Activated naive CD8-positive, alpha-beta T cell (primary cell): ENCODE data around the gene STARD3.

Source experiments
- H3K27ac Mint-ChIP-seq: one replicate; pipeline ENCODE4 v1.8.0; 2021; ENCODE audit warnings: mixed read lengths
- H3K27me3 Mint-ChIP-seq: one replicate; pipeline ENCODE4 v1.8.0; 2021; ENCODE audit warnings: mixed read lengths
- H3K36me3 Mint-ChIP-seq: one replicate; pipeline ENCODE4 v1.8.0; 2021; ENCODE audit warnings: mixed read lengths
- H3K4me1 Mint-ChIP-seq: one replicate; pipeline ENCODE4 v1.8.0; 2021; ENCODE audit warnings: low read depth, mixed read lengths
- H3K4me3 Mint-ChIP-seq: one replicate; pipeline ENCODE4 v1.8.0; 2021; ENCODE audit warnings: mild to moderate bottlenecking, mixed read lengths
- H3K9me3 Mint-ChIP-seq: one replicate; pipeline ENCODE4 v1.8.0; 2021; ENCODE audit warnings: low read depth, mixed read lengths

Gene STARD3

GRCh38 chr17:39624313-39624712 lies 12.6 kb upstream of the STARD3 start:
- Mint-ChIP-seq H3K9me3 (no peaks in the 10 kb centered on the region), H3K4me3 (no peak overlapping the region), H3K27me3 (peaks cover 4% of the 10 kb centered on the region), H3K36me3 (no peaks in the 10 kb centered on the region), H3K4me1 (peaks cover 20% of the 10 kb centered on the region), H3K27ac (no peak overlapping the region)

- Mint-ChIP-seq H3K36me3 (no peaks in the 10 kb centered on the region), H3K9me3 (no peaks in the 10 kb centered on the region), H3K4me1 (peaks cover 20% of the 10 kb centered on the region), H3K4me3 (peak overlapping the region; percentile 44), H3K27ac (no peak overlapping the region), H3K27me3 (peaks cover 4% of the 10 kb centered on the region)
Measured at GRCh38 chr17:39625198-39625785, 11.7 kb upstream of the STARD3 start.

GRCh38 chr17:39626171-39627046 lies 10.5 kb upstream of the STARD3 start, which contains the start of gene PPP1R1B:
TSS of gene PPP1R1B (plus strand) at chr17:39626952. CDS start at chr17:39627393, 441 bp downstream.
- no peaks in the 10 kb centered on the region for H3K36me3 Mint-ChIP-seq
- H3K4me1 Mint-ChIP-seq = peaks cover 23% of the 10 kb centered on the region
- H3K4me3 Mint-ChIP-seq = peak within 1 kb of the TSS; percentile 75
- no peaks in the 10 kb centered on the region for H3K9me3 Mint-ChIP-seq
- no peak within 1 kb of the TSS for H3K27ac Mint-ChIP-seq
- H3K27me3 Mint-ChIP-seq = peaks cover 7% of the 10 kb centered on the region

- Mint-ChIP-seq H3K36me3 (no peaks in the 10 kb centered on the region), H3K9me3 (no peaks in the 10 kb centered on the region), H3K27ac (no peak overlapping the region), H3K4me3 (peak overlapping the region; percentile 75), H3K4me1 (peaks cover 20% of the 10 kb centered on the region), H3K27me3 (peaks cover 7% of the 10 kb centered on the region)
Measured at GRCh38 chr17:39627047-39627711, 9.8 kb upstream of the STARD3 start.

- H3K4me1 Mint-ChIP-seq = peaks cover 17% of the 10 kb centered on the region
- no peaks in the 10 kb centered on the region for H3K9me3 Mint-ChIP-seq
- peaks cover 7% of the 10 kb centered on the region for H3K27me3 Mint-ChIP-seq
- H3K36me3 Mint-ChIP-seq = no peaks in the 10 kb centered on the region
- H3K4me3 Mint-ChIP-seq = peak overlapping the region; percentile 58
- H3K27ac Mint-ChIP-seq = peak overlapping the region; percentile 28
Measured at GRCh38 chr17:39627712-39628516, 9.0 kb upstream of the STARD3 start.

GRCh38 chr17:39628655-39629493 lies 8.1 kb upstream of the STARD3 start:
- H3K4me3 Mint-ChIP-seq = no peak overlapping the region
- H3K27me3 Mint-ChIP-seq = peaks cover 7% of the 10 kb centered on the region
- peaks cover 12% of the 10 kb centered on the region for H3K4me1 Mint-ChIP-seq
- H3K27ac Mint-ChIP-seq = no peak overlapping the region
- H3K36me3 Mint-ChIP-seq = no peaks in the 10 kb centered on the region
- no peaks in the 10 kb centered on the region for H3K9me3 Mint-ChIP-seq

- Mint-ChIP-seq H3K9me3 (no peaks in the 10 kb centered on the region), H3K27ac (no peak overlapping the region), H3K4me1 (peaks cover 17% of the 10 kb centered on the region), H3K36me3 (no peaks in the 10 kb centered on the region), H3K27me3 (peaks cover 7% of the 10 kb centered on the region), H3K4me3 (no peak overlapping the region)
Measured at GRCh38 chr17:39629494-39629880, 7.5 kb upstream of the STARD3 start.

GRCh38 chr17:39629898-39630297 lies 7.0 kb upstream of the STARD3 start:
- Mint-ChIP-seq H3K36me3 (no peaks in the 10 kb centered on the region), H3K4me3 (no peak overlapping the region), H3K27me3 (peaks cover 7% of the 10 kb centered on the region), H3K4me1 (peaks cover 17% of the 10 kb centered on the region), H3K9me3 (no peaks in the 10 kb centered on the region), H3K27ac (no peak overlapping the region)

- Mint-ChIP-seq H3K4me3 (no peak overlapping the region), H3K9me3 (no peaks in the 10 kb centered on the region), H3K4me1 (peaks cover 19% of the 10 kb centered on the region), H3K36me3 (no peaks in the 10 kb centered on the region), H3K27ac (no peak overlapping the region), H3K27me3 (peaks cover 6% of the 10 kb centered on the region)
Measured at GRCh38 chr17:39631403-39631802, 5.5 kb upstream of the STARD3 start.

GRCh38 chr17:39632153-39632941 lies 4.6 kb upstream of the STARD3 start:
- Mint-ChIP-seq H3K4me3 (no peak overlapping the region), H3K27ac (no peak overlapping the region), H3K4me1 (peaks cover 17% of the 10 kb centered on the region), H3K36me3 (no peaks in the 10 kb centered on the region), H3K27me3 (peaks cover 6% of the 10 kb centered on the region), H3K9me3 (no peaks in the 10 kb centered on the region)

- Mint-ChIP-seq H3K27me3 (peaks cover 4% of the 10 kb centered on the region), H3K9me3 (no peaks in the 10 kb centered on the region), H3K4me1 (peaks cover 29% of the 10 kb centered on the region), H3K36me3 (no peaks in the 10 kb centered on the region), H3K27ac (no peak overlapping the region), H3K4me3 (no peak overlapping the region)
Measured at GRCh38 chr17:39633570-39634183, 3.3 kb upstream of the STARD3 start.

- no peaks in the 10 kb centered on the region for H3K36me3 Mint-ChIP-seq
- H3K27me3 Mint-ChIP-seq = peaks cover 2% of the 10 kb centered on the region
- no peaks in the 10 kb centered on the region for H3K9me3 Mint-ChIP-seq
- H3K4me1 Mint-ChIP-seq = peaks cover 37% of the 10 kb centered on the region
- H3K4me3 Mint-ChIP-seq = no peak overlapping the region
- no peak overlapping the region for H3K27ac Mint-ChIP-seq
Measured at GRCh38 chr17:39634384-39634871, 2.5 kb upstream of the STARD3 start.
